Heart right ventricle (tissue), 16 donors: Measurements from ENCODE around the gene SSC4D. TPM values are rescaled to one million over a fixed set of nuclear protein-coding genes. Genes with fewer than 3 reads are reported as not detected.

Source experiments
- ATAC-seq, 8 donors: fragments of 200-7000 bp; cut with Tn5 transposase; one replicate each; pipeline ENCODE4 v1.9.1; 2020; ENCODE audit warnings: mild to moderate bottlenecking in 8 of 8, moderate library complexity in 8 of 8, moderate number of reproducible peaks in 1 of 8
- DNase-seq, 2 donors: peaks; one replicate each; pipeline ENCODE4 v3.0.0-alpha.2; 2020
- H3K27ac ChIP-seq, 10 donors: fragments of 200-600 bp; sonication (generic) in 2 of 10; one replicate each; pipeline versions ENCODE4 v1.5.0 to v1.8.0; 2020 to 2022; ENCODE audit warnings: mild to moderate bottlenecking in 3 of 10
- H3K27me3 ChIP-seq, 7 donors: fragments of 200-600 bp; one replicate each; pipeline ENCODE4 v1.8.0; 2021 to 2022; ENCODE audit warnings: mild to moderate bottlenecking in 2 of 7
- H3K36me3 ChIP-seq, 9 donors: fragments of 200-600 bp; sonication (generic) in 1 of 9; one replicate each; pipeline versions ENCODE4 v1.5.0 to v1.8.0; 2020 to 2022; ENCODE audit warnings: mild to moderate bottlenecking in 2 of 9
- H3K4me1 ChIP-seq, 9 donors: fragments of 200-600 bp; sonication (generic) in 1 of 9; one replicate each; pipeline versions ENCODE4 v1.5.0 to v1.8.0; 2020 to 2022; ENCODE audit warnings: mild to moderate bottlenecking in 4 of 9
- H3K4me3 ChIP-seq, 10 donors: fragments of 200-600 bp; sonication (generic) in 2 of 10; one replicate each; pipeline versions ENCODE4 v1.5.0 to v1.8.0; 2020 to 2022; ENCODE audit warnings: mild to moderate bottlenecking in 7 of 10, moderate library complexity in 2 of 10
- H3K9me3 ChIP-seq, 11 donors: fragments of 200-600 bp in 10 of 11; sonication (generic) in 2 of 11; one replicate each; pipeline versions ENCODE4 v1.5.0 to v1.8.0; 2013 to 2022; ENCODE audit warnings: mild to moderate bottlenecking in 2 of 11, control low read depth in 1 of 11, moderate library complexity in 1 of 11
- WGBS, 2 donors: extraction: QIAGEN DNeasy Blood & Tissue Kit; methylation state at CpG; one replicate each; pipeline ENCODE4 v1.1.7; 2013; ENCODE audit warnings: inconsistent platforms in 1 of 2; 5-methylcytosine and 5-hydroxymethylcytosine counted together
- intact Hi-C, 10 donors: fragments of 100-400 bp; cut with DNase I; formaldehyde crosslinking; loops; one replicate each; pipeline versions ENCODE4 v1.11.1 to v1.14.2; 2022
- polyA plus RNA-seq, 2 donors: library from polyadenylated mRNA; stranded (reverse); fragments of 200-250 nt; gene quantifications; one replicate each; pipeline ENCODE4 v1.2.3, GENCODE V29; 2013
- total RNA-seq, 10 donors: library from RNA; stranded (reverse); fragmentation: NEBNext Ultra II Directional in 3 of 10; extraction: Animal tissue kit (Norgen Biotek cat#: 25700) in 3 of 10; gene quantifications; one replicate each; pipeline versions ENCODE4 v1.2.1 to v1.2.4, GENCODE V29; 2021 to 2023
- TF ChIP-seq, protein P1 (sequence below), 9 donors: fragments of 200-600 bp; sonication (generic) in 2 of 9; IDR thresholded peaks; one replicate each; pipeline versions ENCODE4 v1.5.0 to v1.8.0; 2021 to 2022; ENCODE audit warnings: antibody characterized with exemption in 9 of 9, mild to moderate bottlenecking in 5 of 9, moderate library complexity in 1 of 9
- donor health status: Arrhythmogenic right ventricular cardiomyopathy.
- donor health status: ischemic (EF 13 %, LVEDD 7.1; RV severe dilation, severe dysfunction).
- donor health status: healthy with polysubstance abuse.
- donor health status: DM: no; HTN: yes; CAD: no.
- donor health status: DM: no; HTN: no; CAD: no.
- donor health status: ischemic (EF 25% LVEDD 6.9; RV normal size, moderate dysfunction).
- donor health status: ischemic (EF 25% LVEDD 5.7; RV mildly dilated, moderate dysfunction).
- donor health status: healthy.
- donor health status: DM: yes; HTN: yes; CAD: no.
- donor health status: Ischemic cardiomyopathy.
- donor health status: ischemic (EF 35%, LVEDD 5.7; RV mildly dilated, moderate dysfunction).
- donor health status: nonischemic (EF 11% LVEDD 7.7; RV severe dilation, severe dysfunction).
- donor health status: DM: yes; HTN: yes; CAD: no.
- donor health status: PGD.
- donor health status: ischemic (EF 29% LVEDD 5.4; RV normal size, mild dysfunction).
- donor health status: nonischemic (EF 23%, LVEDD 6.1; RV moderate dilation, normal function).

SSC4D gene
- total and polyA plus RNA-seq, 12 donors, result 0.24 to 1.9 (median 0.96) TPM

GRCh38 chr7:76377186-76377918 is 32.1 kb downstream of the SSC4D start:
- intact Hi-C loops, result no loop called here
- H3K27me3 ChIP-seq, result no peaks in the 10 kb centered on the region
- TF ChIP-seq, protein P1, sequence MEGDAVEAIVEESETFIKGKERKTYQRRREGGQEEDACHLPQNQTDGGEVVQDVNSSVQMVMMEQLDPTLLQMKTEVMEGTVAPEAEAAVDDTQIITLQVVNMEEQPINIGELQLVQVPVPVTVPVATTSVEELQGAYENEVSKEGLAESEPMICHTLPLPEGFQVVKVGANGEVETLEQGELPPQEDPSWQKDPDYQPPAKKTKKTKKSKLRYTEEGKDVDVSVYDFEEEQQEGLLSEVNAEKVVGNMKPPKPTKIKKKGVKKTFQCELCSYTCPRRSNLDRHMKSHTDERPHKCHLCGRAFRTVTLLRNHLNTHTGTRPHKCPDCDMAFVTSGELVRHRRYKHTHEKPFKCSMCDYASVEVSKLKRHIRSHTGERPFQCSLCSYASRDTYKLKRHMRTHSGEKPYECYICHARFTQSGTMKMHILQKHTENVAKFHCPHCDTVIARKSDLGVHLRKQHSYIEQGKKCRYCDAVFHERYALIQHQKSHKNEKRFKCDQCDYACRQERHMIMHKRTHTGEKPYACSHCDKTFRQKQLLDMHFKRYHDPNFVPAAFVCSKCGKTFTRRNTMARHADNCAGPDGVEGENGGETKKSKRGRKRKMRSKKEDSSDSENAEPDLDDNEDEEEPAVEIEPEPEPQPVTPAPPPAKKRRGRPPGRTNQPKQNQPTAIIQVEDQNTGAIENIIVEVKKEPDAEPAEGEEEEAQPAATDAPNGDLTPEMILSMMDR (IDR thresholded peaks at IDR 0.05), result peak in 1 of 9 donors; percentile 23
- DNase-seq, result peak in 1 of 2 donors; percentile 45
- H3K27ac ChIP-seq, result peak overlapping the region in 8 of 10 donors; percentile 54 to 99 (median 95)
- no peak overlapping the region for H3K4me3 ChIP-seq
- peak in 1 of 8 donors; percentile 15 for ATAC-seq
- 34 to 51% methylated on average over 9 of the region's 9 CpGs for WGBS, 2 donors
- H3K9me3 ChIP-seq, result no peaks in the 10 kb centered on the region
- H3K36me3 ChIP-seq, result no peaks in the 10 kb centered on the region
- H3K4me1 ChIP-seq, result peaks cover 11 to 45% (median 32%) of the 10 kb centered on the region in 9 donors

- ATAC-seq (no peak), DNase-seq (no peak)
- 82 to 83% methylated on average over 9 of the region's 9 CpGs for WGBS, 2 donors
- TF ChIP-seq, protein P1 (IDR thresholded peaks at IDR 0.05), result no peak
- no peak overlapping the region for H3K4me3 ChIP-seq
- no peaks in the 10 kb centered on the region for H3K36me3 ChIP-seq
- peaks cover 8 to 35% (median 24%) of the 10 kb centered on the region in 9 donors for H3K4me1 ChIP-seq
- intact Hi-C loops, result no loop called here
- H3K27ac ChIP-seq, result no peak overlapping the region
- no peaks in the 10 kb centered on the region for H3K9me3 ChIP-seq
- H3K27me3 ChIP-seq, result no peaks in the 10 kb centered on the region
Measured at GRCh38 chr7:76375251-76375650, 34.2 kb downstream of the SSC4D start.

GRCh38 chr7:76372984-76373833 is 36.3 kb downstream of the SSC4D start:
- ATAC-seq (peak in 2 of 8 donors; percentile 34 to 43), DNase-seq (no peak)
- H3K4me1 ChIP-seq, result peaks cover 0 to 17% (median 13%) of the 10 kb centered on the region in 9 donors
- no peak overlapping the region for H3K4me3 ChIP-seq
- TF ChIP-seq, protein P1 (IDR thresholded peaks at IDR 0.05), result no peak
- 84 to 90% methylated on average over 9 of the region's 9 CpGs for WGBS, 2 donors
- H3K27me3 ChIP-seq, result no peaks in the 10 kb centered on the region
- no peak overlapping the region for H3K27ac ChIP-seq
- intact Hi-C loops, result no loop called here
- H3K9me3 ChIP-seq, result no peaks in the 10 kb centered on the region
- H3K36me3 ChIP-seq, result no peaks in the 10 kb centered on the region

DNA sequence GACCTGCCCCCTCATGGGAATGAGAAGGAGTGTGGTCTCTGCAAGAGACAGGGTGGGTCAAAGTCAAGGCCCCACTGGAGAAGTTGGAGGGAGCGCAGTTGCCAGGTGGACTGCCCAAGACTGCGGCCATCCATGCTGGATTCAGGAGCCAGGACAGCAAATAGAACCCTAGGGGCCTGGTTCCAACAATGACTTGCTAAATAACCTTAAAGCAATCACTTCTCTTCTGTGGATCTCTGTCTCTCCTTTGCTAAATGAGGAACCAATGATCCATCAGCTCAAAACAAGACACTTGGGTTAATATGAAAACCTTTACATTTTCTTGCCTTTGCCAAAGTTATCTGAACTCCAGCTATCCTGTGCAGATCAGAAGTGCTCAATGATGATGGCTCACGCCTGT is 38.1 kb downstream of the SSC4D start:
- WGBS, 2 donors, result 96 to 100% methylated on average over 3 of the region's 3 CpGs
- Histone ChIP-seq H3K36me3 (no peaks in the 10 kb centered on the region), H3K9me3 (no peaks in the 10 kb centered on the region), H3K4me1 (peaks cover 0 to 5% (median 1%) of the 10 kb centered on the region in 9 donors), H3K27me3 (no peaks in the 10 kb centered on the region), H3K27ac (no peak overlapping the region), H3K4me3 (no peak overlapping the region)
- ATAC-seq (no peak), DNase-seq (no peak)
- TF ChIP-seq, protein P1 (IDR thresholded peaks at IDR 0.05), result no peak
- intact Hi-C loops, result no loop called here
